Lower lobe of right lung (tissue), 2 donors: ENCODE results near the gene DNAH17. TPM values are rescaled to one million over a fixed set of nuclear protein-coding genes. Genes with fewer than 3 reads are reported as not detected.
A peak's percentile ranks its signal among the peaks of the same experiment; 100 is the strongest.

Experiments used
- ATAC-seq, 2 donors: fragments of 200-7000 bp; cut with Tn5 transposase; one replicate each; pipeline ENCODE4 v1.9.1; 2020 to 2022; ENCODE audit warnings: mild to moderate bottlenecking in 2 of 2, moderate library complexity in 2 of 2
- DNase-seq: peaks from one replicate; pipeline ENCODE4 v3.0.0-alpha.2; 2020
- H3K27ac ChIP-seq: fragments of 200-600 bp; one replicate; pipeline ENCODE4 v1.8.0; 2022
- H3K27me3 ChIP-seq: fragments of 200-600 bp; one replicate; pipeline ENCODE4 v1.8.0; 2022; ENCODE audit warnings: low read depth
- H3K36me3 ChIP-seq: fragments of 200-600 bp; one replicate; pipeline ENCODE4 v1.8.0; 2022; ENCODE audit warnings: mild to moderate bottlenecking
- H3K4me1 ChIP-seq: fragments of 200-600 bp; one replicate; pipeline ENCODE4 v1.8.0; 2022
- H3K4me3 ChIP-seq: fragments of 200-600 bp; one replicate; pipeline ENCODE4 v1.8.0; 2022; ENCODE audit warnings: mild to moderate bottlenecking
- H3K9me3 ChIP-seq: fragments of 200-600 bp; one replicate; pipeline ENCODE4 v1.8.0; 2022
- intact Hi-C: fragments of 100-400 bp; cut with DNase I; formaldehyde crosslinking; loops from one replicate; pipeline ENCODE4 v1.11.0; 2022
- total RNA-seq: library from RNA; stranded (reverse); fragmentation: NEBNext Ultra II Directional; extraction: Animal tissue kit (Norgen Biotek cat#: 25700); gene quantifications from one replicate; pipeline ENCODE4 v1.2.1, GENCODE V29; 2021
- TF ChIP-seq, protein P1 (sequence below): fragments of 200-600 bp; IDR thresholded peaks from one replicate; pipeline ENCODE4 v1.8.0; 2022; ENCODE audit warnings: antibody characterized with exemption, mild to moderate bottlenecking
- donor health status: DM: no; HTN: yes; CAD: no; lungs with severe emphysema.

The DNAH17 gene
- total RNA-seq, 1 donor from 2014 or later: 2.8 TPM

- DNase-seq (peak; percentile 77), ATAC-seq (peak; percentile 29 to 44)
- Histone ChIP-seq H3K9me3 (no peaks in the 10 kb centered on the region), H3K27ac (peak overlapping the region; percentile 1), H3K36me3 (peaks cover 43% of the 10 kb centered on the region), H3K4me1 (peaks cover 73% of the 10 kb centered on the region), H3K4me3 (no peak overlapping the region), H3K27me3 (no peaks in the 10 kb centered on the region)
- TF ChIP-seq, protein P1, sequence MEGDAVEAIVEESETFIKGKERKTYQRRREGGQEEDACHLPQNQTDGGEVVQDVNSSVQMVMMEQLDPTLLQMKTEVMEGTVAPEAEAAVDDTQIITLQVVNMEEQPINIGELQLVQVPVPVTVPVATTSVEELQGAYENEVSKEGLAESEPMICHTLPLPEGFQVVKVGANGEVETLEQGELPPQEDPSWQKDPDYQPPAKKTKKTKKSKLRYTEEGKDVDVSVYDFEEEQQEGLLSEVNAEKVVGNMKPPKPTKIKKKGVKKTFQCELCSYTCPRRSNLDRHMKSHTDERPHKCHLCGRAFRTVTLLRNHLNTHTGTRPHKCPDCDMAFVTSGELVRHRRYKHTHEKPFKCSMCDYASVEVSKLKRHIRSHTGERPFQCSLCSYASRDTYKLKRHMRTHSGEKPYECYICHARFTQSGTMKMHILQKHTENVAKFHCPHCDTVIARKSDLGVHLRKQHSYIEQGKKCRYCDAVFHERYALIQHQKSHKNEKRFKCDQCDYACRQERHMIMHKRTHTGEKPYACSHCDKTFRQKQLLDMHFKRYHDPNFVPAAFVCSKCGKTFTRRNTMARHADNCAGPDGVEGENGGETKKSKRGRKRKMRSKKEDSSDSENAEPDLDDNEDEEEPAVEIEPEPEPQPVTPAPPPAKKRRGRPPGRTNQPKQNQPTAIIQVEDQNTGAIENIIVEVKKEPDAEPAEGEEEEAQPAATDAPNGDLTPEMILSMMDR: no peak
- intact Hi-C loops: no loop called here
Observed at GRCh38 chr17:78409191-78409928, 167.8 kb downstream of the DNAH17 start.

GRCh38 chr17:78408476-78409050 lies 168.6 kb downstream of the DNAH17 start:
- Histone ChIP-seq H3K36me3 (peaks cover 51% of the 10 kb centered on the region), H3K27ac (no peak overlapping the region), H3K27me3 (no peaks in the 10 kb centered on the region), H3K9me3 (no peaks in the 10 kb centered on the region), H3K4me3 (no peak overlapping the region), H3K4me1 (peaks cover 65% of the 10 kb centered on the region)
- ATAC-seq (no peak), DNase-seq (no peak)
- intact Hi-C loops: no loop called here
- TF ChIP-seq, protein P1: no peak

- Histone ChIP-seq H3K36me3 (peaks cover 62% of the 10 kb centered on the region), H3K9me3 (no peaks in the 10 kb centered on the region), H3K27me3 (no peaks in the 10 kb centered on the region), H3K27ac (no peak overlapping the region), H3K4me1 (peaks cover 54% of the 10 kb centered on the region), H3K4me3 (no peak overlapping the region)
- ATAC-seq (no peak), DNase-seq (no peak)
- TF ChIP-seq, protein P1: no peak
- intact Hi-C loops: no loop called here
Observed at GRCh38 chr17:78407387-78408000, 169.7 kb downstream of the DNAH17 start.

- Histone ChIP-seq H3K27me3 (no peaks in the 10 kb centered on the region), H3K4me1 (peaks cover 49% of the 10 kb centered on the region), H3K36me3 (peaks cover 63% of the 10 kb centered on the region), H3K9me3 (no peaks in the 10 kb centered on the region), H3K27ac (no peak overlapping the region), H3K4me3 (no peak overlapping the region)
- DNase-seq (no peak), ATAC-seq (no peak)
- intact Hi-C loops: no loop called here
- TF ChIP-seq, protein P1: no peak
Observed at GRCh38 chr17:78406920-78407319, 170.3 kb downstream of the DNAH17 start.

DNA sequence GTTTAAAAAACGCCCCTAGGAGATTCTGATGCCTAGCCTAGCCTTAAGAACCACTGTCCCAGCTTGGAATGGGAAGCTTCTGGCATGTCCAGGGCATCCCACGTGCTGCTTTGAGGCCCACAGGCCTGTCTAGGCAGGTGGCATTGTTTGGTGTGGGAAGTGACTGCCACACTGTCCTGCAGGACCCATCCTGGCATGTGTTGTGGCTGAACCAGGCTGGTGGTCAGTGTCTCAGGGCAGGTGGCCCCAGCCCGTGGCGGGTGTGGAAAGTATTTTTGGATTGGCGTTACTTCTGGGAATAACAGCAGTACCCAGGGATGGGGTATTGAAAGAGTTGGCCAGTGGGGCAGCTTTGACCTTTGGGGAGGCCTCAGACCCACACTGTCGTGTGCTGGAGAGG lies 170.8 kb downstream of the DNAH17 start:
- no peak overlapping the region for H3K4me3 ChIP-seq
- TF ChIP-seq, protein P1: no peak
- H3K27me3 ChIP-seq: no peaks in the 10 kb centered on the region
- DNase-seq (no peak), ATAC-seq (no peak)
- no peak overlapping the region for H3K27ac ChIP-seq
- peaks cover 43% of the 10 kb centered on the region for H3K4me1 ChIP-seq
- H3K9me3 ChIP-seq: no peaks in the 10 kb centered on the region
- peaks cover 65% of the 10 kb centered on the region for H3K36me3 ChIP-seq
- intact Hi-C loops: no loop called here
